Naive B cell (primary cell): ENCODE measurements around the gene NPAS4. TPM values are rescaled to one million over a fixed set of nuclear protein-coding genes. Genes with fewer than 3 reads are reported as not detected.

Experiments used
- ATAC-seq, 2 donors: fragments of 150-1000 bp; cut with Tn5 transposase; 2 replicates each; pipeline ENCODE4 v1.10.0; 2021; ENCODE audit warnings: low read depth in 2 of 2, mild to moderate bottlenecking in 2 of 2, moderate library complexity in 2 of 2
- DNase-seq: peaks from one replicate; pipeline ENCODE4 v3.0.0; 2022
- H3K27ac Mint-ChIP-seq, 6 donors: one replicate each; pipeline ENCODE4 v1.8.0; 2020 to 2022; ENCODE audit warnings: mild to moderate bottlenecking in 6 of 6, mixed read lengths in 6 of 6, moderate library complexity in 5 of 6, inconsistent platforms in 2 of 6
- H3K27me3 Mint-ChIP-seq, 3 donors: one replicate each; pipeline ENCODE4 v1.8.0; 2021 to 2022; ENCODE audit warnings: mixed read lengths in 3 of 3, mild to moderate bottlenecking in 1 of 3
- H3K36me3 Mint-ChIP-seq, 2 donors: one replicate each; pipeline ENCODE4 v1.8.0; 2020 to 2022; ENCODE audit warnings: mixed read lengths in 2 of 2, inconsistent platforms in 1 of 2, mild to moderate bottlenecking in 1 of 2
- H3K4me1 Mint-ChIP-seq, 3 donors: one replicate each; pipeline ENCODE4 v1.8.0; 2020 to 2022; ENCODE audit warnings: mixed read lengths in 3 of 3, inconsistent platforms in 1 of 3, mild to moderate bottlenecking in 1 of 3, moderate library complexity in 1 of 3
- H3K4me3 Mint-ChIP-seq, 8 donors: one replicate each; pipeline ENCODE4 v1.8.0; 2020 to 2022; ENCODE audit warnings: mild to moderate bottlenecking in 8 of 8, mixed read lengths in 8 of 8, moderate library complexity in 8 of 8, inconsistent platforms in 2 of 8
- H3K9me3 Mint-ChIP-seq, 7 donors: one replicate each; pipeline ENCODE4 v1.8.0; 2020 to 2022; ENCODE audit warnings: mixed read lengths in 7 of 7, mild to moderate bottlenecking in 5 of 7, inconsistent platforms in 2 of 7, moderate library complexity in 1 of 7
- polyA plus RNA-seq, 6 donors: library from polyadenylated mRNA; unstranded; fragments of 300-500 nt; fragmentation: Illumina TruSeq; gene quantifications; one replicate each; pipeline ENCODE4 v1.2.3, GENCODE V29; 2021; ENCODE audit warnings: low read depth in 6 of 6

The NPAS4 gene
- polyA plus RNA-seq, 6 donors from 2014 or later, result not detected

GRCh38 chr11:66466225-66467033 lies 45.6 kb downstream of the NPAS4 start, which contains the start of gene PELI3:
PELI3 (plus strand) TSS chr11:66466905; CDS start chr11:66468129, 1,224 bp downstream.
- Mint-ChIP-seq H3K36me3 (no peaks in the 10 kb centered on the region), H3K27me3 (no peaks in the 10 kb centered on the region), H3K4me3 (peak within 1 kb of the TSS; percentile 89 to 96 (median 92)), H3K9me3 (peaks cover 0 to 1% (median 0%) of the 10 kb centered on the region in 7 donors), H3K4me1 (peaks cover 28 to 50% (median 46%) of the 10 kb centered on the region in 3 donors), H3K27ac (peak within 1 kb of the TSS; percentile 88 to 97 (median 92))
- peak; percentile 91 for DNase-seq
- ATAC-seq, result peak; percentile 82 to 83

DNA sequence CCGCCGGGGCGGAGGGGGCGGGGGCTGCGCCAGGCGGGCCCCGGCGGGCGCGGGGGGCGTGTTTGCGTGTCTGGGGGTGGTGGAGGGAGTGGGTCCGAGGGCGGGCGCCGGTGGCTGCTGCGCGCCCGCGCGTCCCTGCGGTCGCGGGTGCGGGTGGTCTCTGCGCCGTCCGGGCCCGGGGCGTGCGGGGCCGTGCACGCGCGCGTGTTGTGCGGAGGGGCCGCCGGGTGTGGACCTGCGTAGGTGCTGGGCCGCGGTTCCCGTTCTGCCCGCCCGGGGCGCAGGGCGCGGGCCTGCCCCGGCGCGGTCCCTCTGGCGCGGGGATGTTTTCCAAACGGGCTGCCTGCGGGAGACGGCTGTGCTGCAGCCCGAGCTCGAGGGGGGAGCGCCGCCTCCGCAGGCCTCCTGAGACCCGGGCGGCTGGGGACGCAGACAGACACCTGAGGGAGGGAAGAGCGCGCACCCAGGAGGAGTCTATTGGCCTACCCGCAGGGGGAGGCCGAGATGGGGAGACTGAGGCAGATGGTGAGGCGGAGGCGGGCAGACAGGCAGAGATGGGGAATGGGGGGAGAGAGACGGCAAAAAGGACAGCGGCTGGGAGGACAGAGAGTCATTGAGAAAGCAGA lies 46.3 kb downstream of the NPAS4 start:
- ATAC-seq, result peak; percentile 59 to 60
- peaks cover 25 to 44% (median 39%) of the 10 kb centered on the region in 3 donors for H3K4me1 Mint-ChIP-seq
- no peak for DNase-seq
- peak overlapping the region in 5 of 6 donors; percentile 70 to 93 (median 78) for H3K27ac Mint-ChIP-seq
- H3K36me3 Mint-ChIP-seq, result no peaks in the 10 kb centered on the region
- peaks cover 0 to 1% (median 0%) of the 10 kb centered on the region in 7 donors for H3K9me3 Mint-ChIP-seq
- H3K4me3 Mint-ChIP-seq, result peak overlapping the region; percentile 79 to 96 (median 90)
- H3K27me3 Mint-ChIP-seq, result no peaks in the 10 kb centered on the region

- Mint-ChIP-seq H3K4me3 (peak overlapping the region; percentile 79 to 96 (median 90)), H3K27ac (peak overlapping the region in 3 of 6 donors; percentile 70 to 88 (median 70)), H3K36me3 (no peaks in the 10 kb centered on the region), H3K4me1 (peaks cover 25 to 41% (median 33%) of the 10 kb centered on the region in 3 donors), H3K27me3 (no peaks in the 10 kb centered on the region), H3K9me3 (peaks cover 0 to 1% (median 0%) of the 10 kb centered on the region in 7 donors)
- no peak for DNase-seq
- ATAC-seq, result no peak
Observed at GRCh38 chr11:66467756-66468155, 46.9 kb downstream of the NPAS4 start.

GRCh38 chr11:66468691-66469090 lies 47.9 kb downstream of the NPAS4 start:
- Mint-ChIP-seq H3K9me3 (no peaks in the 10 kb centered on the region), H3K4me1 (peaks cover 25 to 35% (median 30%) of the 10 kb centered on the region in 3 donors), H3K27ac (peak overlapping the region in 1 of 6 donors; percentile 49), H3K4me3 (peak overlapping the region; percentile 28 to 95 (median 79)), H3K27me3 (no peaks in the 10 kb centered on the region), H3K36me3 (no peaks in the 10 kb centered on the region)
- DNase-seq, result no peak
- no peak for ATAC-seq

- Mint-ChIP-seq H3K4me3 (peak overlapping the region in 2 of 8 donors; percentile 35 to 89), H3K27me3 (no peaks in the 10 kb centered on the region), H3K9me3 (no peaks in the 10 kb centered on the region), H3K4me1 (peaks cover 25 to 33% (median 30%) of the 10 kb centered on the region in 3 donors), H3K27ac (no peak overlapping the region), H3K36me3 (no peaks in the 10 kb centered on the region)
- DNase-seq (no peak), ATAC-seq (no peak)
Observed at GRCh38 chr11:66469441-66469840, 48.6 kb downstream of the NPAS4 start.

DNA sequence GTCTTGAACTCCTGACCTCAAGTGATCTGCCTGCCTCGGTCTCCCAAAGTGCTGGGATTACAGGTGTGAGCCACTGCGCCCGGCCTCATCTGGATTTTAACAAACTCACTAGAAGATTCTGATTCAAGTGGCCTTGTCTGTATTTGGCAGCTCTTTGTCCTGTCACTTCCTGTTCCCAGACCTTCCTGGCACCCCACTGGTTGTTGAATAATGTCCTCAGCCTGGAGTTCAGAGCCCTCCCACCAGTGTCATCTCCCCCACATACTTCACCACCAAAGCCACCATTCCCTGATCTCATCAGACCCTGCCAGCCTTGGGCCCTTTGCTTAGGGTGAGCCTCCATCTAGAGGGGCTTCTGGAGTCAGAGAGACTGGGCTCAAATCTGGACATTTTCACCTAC lies 49.2 kb downstream of the NPAS4 start:
- DNase-seq, result no peak
- peak overlapping the region in 2 of 6 donors; percentile 42 for H3K27ac Mint-ChIP-seq
- H3K4me1 Mint-ChIP-seq, result peaks cover 23 to 29% (median 28%) of the 10 kb centered on the region in 3 donors
- H3K36me3 Mint-ChIP-seq, result no peaks in the 10 kb centered on the region
- H3K4me3 Mint-ChIP-seq, result peak overlapping the region in 1 of 8 donors; percentile 52
- H3K27me3 Mint-ChIP-seq, result no peaks in the 10 kb centered on the region
- no peaks in the 10 kb centered on the region for H3K9me3 Mint-ChIP-seq
- no peak for ATAC-seq

DNA sequence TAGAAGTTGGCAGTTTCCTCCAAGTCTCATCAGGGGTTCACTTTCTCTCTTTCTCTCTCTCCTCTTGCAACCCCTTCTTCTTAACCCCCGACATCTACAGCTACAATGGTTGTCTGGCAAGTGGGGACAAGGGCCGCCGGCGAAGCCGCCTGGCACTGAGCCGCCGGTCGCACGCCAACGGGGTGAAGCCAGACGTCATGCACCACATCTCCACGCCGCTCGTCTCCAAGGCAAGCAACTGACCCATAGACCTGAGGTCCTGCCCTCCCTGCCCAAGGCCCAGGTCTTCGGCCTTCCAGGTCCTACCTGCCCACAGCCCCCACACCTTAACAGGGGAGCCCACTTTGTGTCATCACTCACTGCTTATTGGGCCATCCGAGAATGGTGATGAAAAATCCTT lies 50.3 kb downstream of the NPAS4 start:
- Mint-ChIP-seq H3K4me1 (peaks cover 12 to 18% (median 16%) of the 10 kb centered on the region in 3 donors), H3K27ac (no peak overlapping the region), H3K4me3 (peak overlapping the region in 1 of 8 donors; percentile 52), H3K9me3 (no peaks in the 10 kb centered on the region), H3K36me3 (no peaks in the 10 kb centered on the region), H3K27me3 (no peaks in the 10 kb centered on the region)
- no peak for DNase-seq
- no peak for ATAC-seq

- peak overlapping the region in 1 of 8 donors; percentile 30 for H3K4me3 Mint-ChIP-seq
- H3K4me1 Mint-ChIP-seq, result peaks cover 11 to 19% (median 13%) of the 10 kb centered on the region in 3 donors
- no peak overlapping the region for H3K27ac Mint-ChIP-seq
- no peaks in the 10 kb centered on the region for H3K36me3 Mint-ChIP-seq
- H3K9me3 Mint-ChIP-seq, result no peaks in the 10 kb centered on the region
- H3K27me3 Mint-ChIP-seq, result no peaks in the 10 kb centered on the region
- no peak for DNase-seq
- ATAC-seq, result no peak
Observed at GRCh38 chr11:66472054-66472453, 51.2 kb downstream of the NPAS4 start.

DNA sequence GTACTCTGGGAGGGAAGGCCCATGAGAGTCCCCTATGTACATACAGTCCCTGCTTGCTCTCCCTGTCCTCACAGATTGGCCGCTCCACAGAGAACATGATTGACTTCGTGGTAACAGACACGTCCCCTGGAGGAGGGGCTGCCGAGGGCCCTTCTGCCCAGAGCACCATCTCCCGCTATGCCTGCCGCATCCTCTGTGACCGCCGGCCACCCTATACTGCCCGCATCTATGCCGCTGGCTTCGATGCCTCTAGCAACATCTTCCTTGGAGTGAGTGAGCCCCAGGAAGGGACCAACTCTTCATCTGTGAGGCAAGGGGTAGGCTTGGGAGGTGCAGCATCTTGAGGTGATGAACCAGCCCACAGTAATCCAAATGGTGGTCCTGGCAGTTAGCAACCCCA lies 52.3 kb downstream of the NPAS4 start:
- no peak for DNase-seq
- no peak for ATAC-seq
- Mint-ChIP-seq H3K36me3 (no peaks in the 10 kb centered on the region), H3K27ac (no peak overlapping the region), H3K27me3 (no peaks in the 10 kb centered on the region), H3K4me3 (peak overlapping the region in 1 of 8 donors; percentile 21), H3K9me3 (no peaks in the 10 kb centered on the region), H3K4me1 (peaks cover 10 to 15% (median 12%) of the 10 kb centered on the region in 3 donors)

DNA sequence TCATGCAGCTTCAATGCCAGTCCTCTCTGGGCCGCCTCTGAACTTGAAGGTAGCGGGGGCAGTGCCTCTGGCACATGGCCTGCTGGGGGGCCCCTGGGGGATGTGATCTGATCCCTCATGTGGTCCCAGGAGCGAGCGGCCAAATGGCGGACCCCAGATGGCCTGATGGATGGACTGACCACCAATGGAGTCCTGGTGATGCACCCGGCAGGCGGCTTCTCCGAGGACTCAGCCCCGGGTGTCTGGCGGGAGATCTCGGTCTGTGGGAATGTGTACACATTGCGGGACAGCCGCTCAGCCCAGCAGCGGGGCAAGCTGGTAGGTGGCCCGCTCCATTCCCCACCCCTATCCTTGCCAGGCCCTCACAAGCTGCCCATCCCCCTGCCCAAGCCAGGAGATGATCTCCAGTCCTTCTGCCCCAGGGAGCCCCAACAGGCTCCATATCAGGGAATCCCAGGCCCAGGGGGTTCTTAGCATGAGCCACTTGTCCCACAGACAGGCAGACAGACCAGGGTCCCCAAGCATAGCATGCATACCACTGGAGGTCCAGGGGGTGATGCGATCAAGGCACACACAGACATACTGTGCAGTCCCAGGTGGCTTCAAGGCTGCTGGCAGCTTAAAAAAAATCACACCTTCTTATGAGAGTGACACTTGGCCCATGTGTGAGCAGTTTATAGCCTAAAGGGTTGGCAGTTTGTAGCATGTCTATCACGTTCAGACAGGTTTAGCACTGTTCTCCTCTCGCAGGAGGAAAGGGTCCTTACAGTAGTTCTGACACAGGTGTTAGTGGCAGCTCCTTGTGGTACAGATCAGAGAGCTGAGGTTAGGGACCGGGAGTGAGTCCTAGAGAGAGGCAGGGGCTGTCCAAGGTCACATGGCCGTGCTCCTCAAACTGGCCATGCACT lies 53.0 kb downstream of the NPAS4 start:
- DNase-seq (no peak), ATAC-seq (no peak)
- no peaks in the 10 kb centered on the region for H3K36me3 Mint-ChIP-seq
- H3K27me3 Mint-ChIP-seq, result no peaks in the 10 kb centered on the region
- no peak overlapping the region for H3K4me3 Mint-ChIP-seq
- H3K27ac Mint-ChIP-seq, result no peak overlapping the region
- H3K4me1 Mint-ChIP-seq, result peaks cover 8 to 18% (median 17%) of the 10 kb centered on the region in 3 donors
- no peaks in the 10 kb centered on the region for H3K9me3 Mint-ChIP-seq

- no peak for DNase-seq
- H3K9me3 Mint-ChIP-seq, result no peaks in the 10 kb centered on the region
- peaks cover 22 to 26% (median 22%) of the 10 kb centered on the region in 3 donors for H3K4me1 Mint-ChIP-seq
- H3K27me3 Mint-ChIP-seq, result no peaks in the 10 kb centered on the region
- no peaks in the 10 kb centered on the region for H3K36me3 Mint-ChIP-seq
- no peak for ATAC-seq
- no peak overlapping the region for H3K27ac Mint-ChIP-seq
- H3K4me3 Mint-ChIP-seq, result no peak overlapping the region
Observed at GRCh38 chr11:66475349-66476172, 54.7 kb downstream of the NPAS4 start.
